ENCODE data around the gene GAD2.

Gene GAD2

DNA sequence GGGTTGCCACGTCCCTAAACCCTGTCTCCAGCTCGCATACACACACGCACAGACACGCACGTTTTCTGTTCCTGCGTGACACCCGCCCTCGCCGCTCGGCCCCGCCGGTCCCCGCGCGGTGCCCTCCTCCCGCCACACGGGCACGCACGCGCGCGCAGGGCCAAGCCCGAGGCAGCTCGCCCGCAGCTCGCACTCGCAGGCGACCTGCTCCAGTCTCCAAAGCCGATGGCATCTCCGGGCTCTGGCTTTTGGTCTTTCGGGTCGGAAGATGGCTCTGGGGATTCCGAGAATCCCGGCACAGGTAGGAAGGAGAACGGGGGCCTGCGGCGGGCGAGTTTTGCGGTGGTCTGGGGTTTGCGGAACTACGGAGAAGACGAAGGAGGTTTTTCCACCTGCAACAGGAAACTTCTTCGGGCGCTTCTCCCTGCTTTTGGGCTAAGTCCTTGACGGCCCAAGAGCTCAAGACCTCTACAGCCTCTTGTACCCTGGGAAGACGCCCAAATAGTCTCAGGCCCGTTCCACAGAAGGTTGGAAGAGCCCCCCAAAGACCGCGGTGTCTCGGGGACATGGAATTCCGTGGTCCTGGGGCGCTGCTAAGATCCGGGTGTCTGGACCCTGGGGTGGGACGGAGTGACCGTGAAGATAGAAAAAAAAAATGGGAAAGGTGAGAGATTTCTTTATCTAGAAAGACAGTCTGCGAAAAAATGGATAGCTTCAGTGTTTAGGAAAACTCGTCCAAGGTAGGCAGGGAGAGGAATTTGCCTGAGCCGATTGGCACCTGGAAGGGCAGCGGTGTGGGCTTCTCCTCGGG, at the start of gene GAD2:
TSS of gene GAD2 (plus strand) at position 190 of the 811 bp plus-strand sequence. CDS start at position 226, 36 bp downstream.
- DNase-seq (ENCODE audit: low read depth) = no peak

DNA sequence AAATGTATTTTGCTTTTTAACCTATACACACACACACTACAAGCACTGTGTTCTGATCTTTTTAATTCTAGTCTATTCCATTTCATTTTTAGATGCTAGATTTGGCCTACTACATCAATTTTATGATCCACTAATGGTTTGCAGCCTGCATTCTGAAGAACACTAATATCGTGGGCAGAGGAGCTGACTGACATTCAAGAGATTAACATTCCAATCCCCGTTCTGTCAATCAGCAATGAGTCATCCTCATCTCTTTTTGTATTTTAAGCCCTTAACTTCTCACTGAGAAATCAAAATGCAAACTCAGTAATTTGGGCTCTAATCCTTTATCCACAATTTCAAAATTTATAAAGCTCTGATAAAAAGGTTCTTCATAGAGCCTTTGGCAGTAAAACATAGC, 47.1 kb upstream of the GAD2 start:
- no peak for DNase-seq (ENCODE audit: low read depth)

DNA sequence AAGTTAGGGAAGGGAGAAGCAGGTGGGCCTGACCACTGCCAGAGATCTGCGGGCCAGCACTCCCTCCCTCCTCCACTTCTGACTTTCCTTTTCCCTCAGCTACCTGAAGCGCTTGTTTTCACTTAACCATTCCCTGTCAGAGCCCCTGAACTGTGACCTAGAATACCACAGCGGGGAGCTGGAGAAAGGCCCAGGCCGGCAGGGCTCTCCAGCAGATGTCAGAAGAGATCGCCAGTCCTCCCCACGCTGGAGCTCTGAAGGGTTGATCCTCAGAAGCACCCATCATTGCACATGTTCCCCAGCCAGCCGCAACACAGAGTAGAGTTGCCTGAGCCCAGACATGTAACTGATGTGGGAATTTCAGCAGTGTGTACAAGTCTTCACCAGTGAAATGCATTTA, 44.4 kb upstream of the GAD2 start:
- DNase-seq (ENCODE audit: low read depth) = no peak

DNA sequence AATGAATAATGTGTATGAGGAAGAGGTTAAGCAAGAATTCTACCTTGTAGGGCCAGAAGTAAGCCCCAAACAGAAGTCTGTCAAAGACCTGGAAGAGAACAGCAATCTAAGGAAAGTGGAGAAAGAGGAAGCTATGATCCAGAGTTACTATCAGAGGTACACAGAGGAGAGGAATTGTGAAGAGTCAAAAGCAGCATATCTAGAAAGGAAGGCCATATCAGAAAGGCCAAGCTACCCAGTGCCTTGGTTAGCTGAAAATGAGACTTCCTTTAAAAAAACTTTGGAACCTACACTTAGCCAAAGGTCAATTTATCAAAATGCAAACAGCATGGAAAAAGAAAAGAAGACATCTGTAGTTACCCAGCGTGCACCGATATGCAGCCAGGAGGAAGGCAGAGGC, 42.7 kb upstream of the GAD2 start:
- DNase-seq (ENCODE audit: low read depth) = no peak

DNA sequence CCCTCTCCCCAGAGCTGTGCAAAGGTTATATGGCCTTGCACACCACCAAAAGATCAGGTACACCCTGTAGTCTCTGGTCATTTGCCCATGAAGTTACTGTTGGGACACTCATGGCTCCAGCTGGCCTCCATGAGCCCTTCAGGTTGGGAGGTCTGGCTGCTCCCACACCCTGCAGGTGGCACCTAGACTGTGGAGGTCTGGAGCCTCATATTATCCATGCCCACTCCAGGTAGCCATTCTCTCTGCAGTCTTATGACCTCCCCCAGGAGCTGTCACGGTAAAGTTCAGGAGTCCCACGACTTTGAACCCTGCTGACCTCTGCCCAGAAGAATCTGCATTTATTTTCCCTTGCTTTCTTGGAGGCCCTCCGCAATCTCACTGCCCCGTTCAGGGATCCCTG, 39.2 kb upstream of the GAD2 start:
- DNase-seq (ENCODE audit: low read depth) = no peak

DNA sequence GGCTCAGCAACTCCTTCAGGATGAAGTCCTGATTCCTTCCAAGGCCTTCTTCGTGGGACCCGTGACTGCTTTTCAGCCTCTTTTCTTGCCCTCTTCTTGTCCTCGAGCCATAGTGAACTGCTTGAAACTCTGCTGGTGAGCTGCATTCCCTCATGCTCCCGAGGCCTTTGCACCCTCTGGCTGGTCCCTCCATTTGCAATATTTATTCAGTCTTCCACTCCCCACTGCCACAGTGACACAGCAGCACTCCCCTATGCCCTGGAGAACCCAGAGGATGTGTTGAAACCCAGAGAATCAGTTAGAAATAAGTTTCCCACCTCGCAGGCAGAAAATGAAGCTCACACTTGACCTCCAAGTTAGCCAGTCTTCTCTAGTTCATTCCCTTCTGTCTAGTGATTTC, 22.3 kb upstream of the GAD2 start:
- DNase-seq (ENCODE audit: low read depth) = no peak

DNA sequence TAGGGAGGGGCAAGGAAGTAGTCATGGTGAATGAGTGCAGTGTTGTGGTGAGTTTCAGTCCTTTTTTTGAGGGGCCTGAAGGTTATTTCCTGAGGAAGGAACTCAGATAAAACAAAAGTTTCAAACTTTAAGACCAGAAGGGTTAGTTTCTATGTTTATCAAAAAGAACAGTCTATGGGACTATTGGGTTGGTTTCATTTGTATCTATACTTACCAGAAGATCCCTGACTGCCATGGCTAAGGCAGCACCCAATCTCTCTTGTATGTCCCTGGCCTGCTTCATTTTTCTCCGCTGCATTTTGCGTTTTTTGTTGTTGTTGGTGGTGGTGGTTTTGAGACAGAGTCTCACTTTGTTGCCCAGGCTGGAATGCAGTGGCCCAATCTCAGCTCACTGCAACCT, 19.3 kb upstream of the GAD2 start:
- DNase-seq (ENCODE audit: low read depth) = no peak

DNA sequence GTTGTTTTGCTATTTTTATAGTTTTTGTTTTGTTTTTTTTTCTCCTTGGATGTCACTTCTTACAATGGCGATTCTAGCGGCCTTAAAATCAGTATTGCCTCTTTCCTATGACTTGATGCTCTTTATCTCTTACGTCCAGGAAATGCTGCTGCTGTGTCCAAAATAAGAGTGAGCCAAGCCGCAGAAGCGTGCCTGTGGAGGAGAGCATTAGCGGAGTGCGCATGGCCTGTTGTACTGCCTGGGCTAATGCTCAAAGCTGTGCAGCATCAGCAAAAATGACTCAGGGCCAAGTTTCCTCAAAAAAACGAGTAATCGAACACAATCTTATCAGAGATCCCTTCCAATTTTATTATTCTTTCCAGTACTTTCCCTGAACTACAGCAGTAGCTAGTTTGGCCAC, 18.5 kb upstream of the GAD2 start:
- DNase-seq (ENCODE audit: low read depth) = no peak

DNA sequence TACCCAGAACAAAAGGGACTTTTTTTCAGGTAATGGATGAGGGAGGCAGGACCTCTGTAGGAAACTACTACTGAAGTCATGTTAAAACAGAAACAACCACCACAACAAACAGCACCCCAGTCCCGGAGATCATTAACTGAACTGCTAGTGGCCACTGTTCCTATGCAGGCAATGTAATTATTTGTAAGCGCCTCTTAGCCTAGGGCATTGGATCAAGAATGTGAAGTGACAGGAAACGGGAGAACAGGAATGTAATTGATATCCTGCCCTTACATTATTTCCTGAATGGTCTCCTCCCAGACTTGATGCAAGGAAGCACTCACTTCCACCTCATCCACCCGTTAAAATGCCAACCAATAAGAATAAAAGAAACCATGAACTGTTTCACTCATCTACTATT, 16.7 kb upstream of the GAD2 start:
- no peak for DNase-seq (ENCODE audit: low read depth)

DNA sequence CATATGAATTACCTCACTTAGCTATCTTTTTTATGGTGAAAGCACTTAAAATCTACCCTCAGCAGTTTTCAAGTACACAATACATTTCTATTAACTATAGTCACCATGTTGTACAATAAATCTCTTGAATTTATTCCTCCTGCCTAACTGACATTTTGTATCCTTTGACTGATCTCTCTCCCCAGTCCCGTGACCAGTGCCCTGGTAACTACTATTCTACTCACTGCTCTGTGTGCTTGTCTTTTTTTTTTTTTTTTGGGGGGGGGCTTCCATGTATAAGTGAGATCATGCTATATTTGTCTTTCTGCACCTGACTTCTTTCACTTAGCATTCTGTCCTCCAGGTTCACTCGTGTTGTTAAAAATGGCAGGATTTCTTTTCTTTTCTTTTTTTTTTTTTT, 11.4 kb upstream of the GAD2 start:
- DNase-seq (ENCODE audit: low read depth) = no peak

DNA sequence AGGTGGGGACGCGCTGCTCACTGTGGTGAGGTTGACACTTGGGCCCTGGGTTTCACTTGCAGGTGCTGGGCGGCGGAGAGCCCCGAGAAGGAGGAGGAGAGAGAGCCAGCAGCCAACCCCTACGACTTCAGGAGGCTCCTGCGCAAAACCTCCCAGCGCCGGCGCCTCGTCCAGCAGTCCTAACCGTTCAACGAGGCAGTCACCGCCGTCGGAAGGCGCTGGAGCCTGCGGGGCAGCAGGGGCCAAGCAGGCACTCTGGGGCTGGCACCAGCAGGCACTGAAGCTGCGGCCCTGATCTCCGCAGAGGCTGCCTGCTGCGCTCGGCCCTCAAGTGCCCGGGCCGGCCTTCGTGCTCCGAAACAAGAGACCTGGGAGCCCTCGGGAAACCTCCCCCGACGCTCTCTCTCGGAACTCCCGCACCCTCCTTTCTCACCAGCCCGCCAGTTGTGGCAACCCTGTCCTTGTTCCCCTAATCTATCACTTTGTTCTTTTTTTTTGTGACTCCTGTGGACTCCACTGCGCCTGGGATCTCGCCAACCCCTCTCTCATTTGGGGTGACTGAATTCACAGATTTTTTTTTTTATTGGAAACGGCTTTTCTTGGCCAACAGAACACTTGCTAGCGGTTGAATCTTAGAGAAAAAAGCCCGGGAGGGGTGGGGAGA, 4.7 kb upstream of the GAD2 start:
- no peak for DNase-seq (ENCODE audit: low read depth)

DNA sequence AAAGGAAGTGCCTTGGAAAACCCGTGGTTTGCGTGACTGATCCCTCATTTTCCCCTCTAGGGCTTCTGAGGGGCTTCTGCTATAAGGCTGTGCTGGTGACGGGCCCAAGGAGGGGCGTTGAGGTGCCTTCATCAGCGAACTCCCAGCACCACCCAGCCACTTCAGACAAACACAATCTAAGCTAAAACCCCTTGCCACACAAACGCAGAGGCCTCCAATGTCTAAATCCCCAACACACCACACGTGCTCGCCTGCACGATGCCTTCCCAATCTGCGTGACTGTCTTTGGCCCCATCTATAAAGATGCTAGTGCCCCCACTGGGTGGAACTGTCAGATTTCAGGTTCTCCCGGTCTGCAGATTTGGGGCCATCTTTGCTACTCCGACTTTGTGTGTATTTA, 4.1 kb upstream of the GAD2 start:
- no peak for DNase-seq (ENCODE audit: low read depth)

DNA sequence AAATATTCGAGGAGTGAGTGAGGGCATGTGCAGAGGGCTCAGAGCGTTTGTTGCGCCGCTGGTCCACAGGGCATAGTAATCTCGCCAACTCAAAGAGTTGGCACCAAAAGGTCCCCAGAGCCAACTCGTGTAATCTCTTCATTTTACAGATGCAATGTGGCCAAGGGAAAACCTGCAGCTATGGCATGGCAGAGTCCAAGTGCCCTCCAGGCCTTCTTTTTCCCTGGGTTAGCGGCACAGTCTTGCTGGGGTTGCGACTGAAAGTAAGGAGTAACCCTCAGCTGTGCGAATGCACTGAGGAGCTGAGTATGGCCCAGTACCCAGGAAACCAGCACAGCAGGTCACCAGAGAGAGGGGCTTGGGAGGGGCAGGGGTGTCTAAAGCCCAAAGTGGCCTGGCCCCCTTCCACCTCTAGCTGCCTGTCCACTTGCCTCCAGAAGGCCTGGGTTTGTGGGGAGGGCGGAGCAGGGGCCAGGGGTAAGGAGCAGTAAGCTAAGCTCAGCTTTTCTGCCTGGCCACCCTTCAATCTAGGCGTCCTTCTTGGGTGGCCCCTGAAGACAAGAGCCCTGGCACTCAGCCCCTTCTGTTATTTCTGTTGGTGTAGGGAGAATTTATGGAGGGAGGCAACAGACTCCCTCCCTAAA, 3.3 kb upstream of the GAD2 start:
- no peak for DNase-seq (ENCODE audit: low read depth)

DNA sequence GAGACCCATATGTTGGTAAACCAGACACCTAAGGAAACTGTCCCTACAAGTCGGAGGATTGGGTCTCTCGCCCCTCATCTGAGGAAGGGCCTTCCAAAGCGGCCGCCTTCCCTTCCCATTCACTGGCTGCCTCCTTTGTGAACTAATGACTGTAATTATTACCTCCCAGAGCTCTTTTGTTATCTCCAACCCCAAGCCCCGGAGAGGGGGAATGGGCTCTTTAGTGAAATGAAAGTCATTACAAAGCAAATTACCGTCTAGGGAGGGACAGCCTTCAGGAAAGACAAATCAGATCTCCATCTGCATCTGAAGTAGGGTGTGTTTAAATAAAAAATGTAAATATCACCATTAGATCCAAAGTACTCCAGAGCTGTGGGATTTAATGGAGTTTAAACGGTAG, 2.6 kb upstream of the GAD2 start:
- DNase-seq (ENCODE audit: low read depth) = no peak

DNA sequence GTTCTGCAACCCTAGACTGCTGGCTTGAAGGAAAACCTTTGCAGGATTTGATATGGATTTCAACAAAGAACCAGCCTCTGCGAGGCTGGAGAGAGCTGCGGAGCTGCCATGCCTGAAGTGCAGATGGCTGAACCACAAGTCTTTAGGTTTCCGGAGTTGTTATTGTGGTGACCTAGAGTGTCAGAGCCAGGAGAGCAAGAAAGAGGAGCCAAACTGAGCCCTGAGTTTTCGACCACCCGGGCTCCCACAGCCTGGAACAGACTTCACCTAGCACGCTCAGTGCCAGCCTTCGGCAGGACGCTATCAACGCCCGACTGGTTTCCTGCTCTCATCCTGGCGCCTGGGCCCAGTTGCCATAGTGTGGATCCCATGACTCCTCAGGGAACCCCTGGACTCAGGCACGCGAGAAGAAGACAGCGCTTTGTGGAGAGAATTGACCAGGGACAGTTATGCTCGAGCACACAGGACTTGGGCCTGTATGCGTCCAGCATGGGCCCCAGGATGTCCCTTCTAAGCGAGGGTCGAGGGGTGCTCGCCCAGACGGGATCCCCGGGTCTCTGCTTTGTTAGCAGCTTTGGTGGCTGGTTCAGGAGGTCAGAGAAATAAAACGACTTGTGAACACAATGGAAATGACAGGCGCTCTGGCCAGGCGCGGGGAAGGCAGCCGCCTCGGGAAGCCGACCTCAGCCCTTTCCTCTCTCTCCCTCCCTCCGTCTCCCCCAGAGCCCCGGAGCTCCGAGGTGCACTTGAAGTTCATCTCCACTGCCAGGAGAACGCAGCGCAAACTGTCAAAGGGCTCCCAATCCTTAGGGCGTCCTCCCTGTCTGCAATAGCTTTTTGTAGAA, 1.8 kb upstream of the GAD2 start:
- no peak for DNase-seq (ENCODE audit: low read depth)

DNA sequence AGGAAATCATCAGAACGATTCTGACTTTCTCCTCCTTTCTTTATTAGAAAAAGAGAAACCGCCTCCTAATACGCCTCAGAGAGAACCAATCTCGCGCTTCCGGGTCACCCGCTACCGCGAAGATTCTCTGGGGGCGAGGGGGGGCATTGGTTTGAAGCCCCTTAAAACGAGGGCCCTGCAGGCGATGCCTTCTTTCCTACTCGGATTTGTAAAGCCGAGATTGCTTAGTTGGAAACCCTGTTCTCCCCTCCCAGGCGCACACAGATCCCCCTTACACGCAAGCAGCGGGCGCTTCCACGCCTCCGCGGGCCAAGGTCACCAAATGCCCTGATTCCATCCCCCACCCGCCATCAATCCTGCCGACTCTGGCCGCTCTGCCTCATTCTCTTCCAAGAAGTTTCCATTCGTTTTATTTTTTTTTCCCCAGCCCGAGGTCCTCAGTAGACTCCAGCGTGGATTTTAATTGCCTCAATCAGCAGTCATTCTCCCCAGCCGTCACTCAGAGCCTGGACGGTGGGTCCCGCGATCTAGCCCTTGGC, 1.1 kb upstream of the GAD2 start:
- DNase-seq (ENCODE audit: low read depth) = no peak

DNA sequence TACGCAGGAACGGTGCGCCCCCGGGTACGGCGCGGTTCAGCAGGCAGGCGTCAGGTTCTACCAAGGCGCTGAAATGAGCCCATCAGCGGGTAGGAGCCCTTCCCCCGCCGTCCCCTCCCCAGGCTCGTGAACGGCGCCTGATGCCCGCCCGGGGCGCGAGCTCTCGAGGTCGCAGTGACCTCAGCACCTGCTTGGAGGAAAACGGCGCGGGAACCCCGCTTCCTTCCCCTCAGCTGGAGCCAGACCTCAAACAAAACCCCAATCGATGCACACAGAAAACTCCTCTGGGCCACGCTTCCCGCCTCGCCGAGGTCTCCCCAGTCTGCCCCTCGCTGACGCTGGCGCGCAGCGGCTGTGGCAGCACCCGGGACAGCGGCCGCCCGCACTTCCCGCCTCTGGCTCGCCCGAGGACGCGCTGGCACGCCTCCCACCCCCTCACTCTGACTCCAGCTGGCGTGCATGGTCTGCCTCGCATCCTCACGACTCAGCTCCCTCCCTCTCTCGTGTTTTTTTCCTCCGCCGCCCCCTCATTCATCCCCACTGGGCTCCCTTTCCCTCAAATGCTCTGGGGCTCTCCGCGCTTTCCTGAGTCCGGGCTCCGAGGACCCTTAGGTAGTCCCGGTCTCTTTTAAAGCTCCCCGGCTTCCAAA, 514 bp upstream of the GAD2 start:
- no peak for DNase-seq (ENCODE audit: low read depth)

DNA sequence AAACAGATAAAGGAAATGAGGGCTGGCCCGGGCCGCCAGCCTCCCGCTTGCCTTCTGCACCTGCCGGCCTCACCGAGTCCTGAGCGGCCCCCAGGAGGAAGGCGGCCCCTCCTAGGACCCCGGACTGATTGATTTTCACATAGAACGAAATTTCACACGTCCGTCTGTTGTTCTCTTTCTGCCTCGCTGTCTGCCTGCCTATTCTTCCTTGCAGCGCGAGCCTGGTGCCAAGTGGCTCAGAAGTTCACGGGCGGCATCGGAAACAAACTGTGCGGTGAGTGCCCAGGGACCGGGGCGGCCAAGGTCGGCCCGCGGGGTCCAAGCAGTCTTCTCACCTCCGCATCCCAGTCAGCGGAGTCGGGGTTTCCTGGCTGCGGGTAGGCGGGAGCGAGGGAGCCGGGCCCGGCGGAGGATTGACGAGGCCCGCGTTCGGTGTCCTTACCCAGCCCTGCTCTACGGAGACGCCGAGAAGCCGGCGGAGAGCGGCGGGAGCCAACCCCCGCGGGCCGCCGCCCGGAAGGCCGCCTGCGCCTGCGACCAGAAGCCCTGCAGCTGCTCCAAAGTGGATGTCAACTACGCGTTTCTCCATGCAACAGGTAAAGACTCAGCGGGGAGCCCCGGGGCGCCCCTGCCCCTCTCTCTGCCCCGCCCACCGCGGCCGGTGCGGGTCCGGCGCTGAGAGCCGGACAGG, 967 bp downstream of the GAD2 start:
- no peak for DNase-seq (ENCODE audit: low read depth)

DNA sequence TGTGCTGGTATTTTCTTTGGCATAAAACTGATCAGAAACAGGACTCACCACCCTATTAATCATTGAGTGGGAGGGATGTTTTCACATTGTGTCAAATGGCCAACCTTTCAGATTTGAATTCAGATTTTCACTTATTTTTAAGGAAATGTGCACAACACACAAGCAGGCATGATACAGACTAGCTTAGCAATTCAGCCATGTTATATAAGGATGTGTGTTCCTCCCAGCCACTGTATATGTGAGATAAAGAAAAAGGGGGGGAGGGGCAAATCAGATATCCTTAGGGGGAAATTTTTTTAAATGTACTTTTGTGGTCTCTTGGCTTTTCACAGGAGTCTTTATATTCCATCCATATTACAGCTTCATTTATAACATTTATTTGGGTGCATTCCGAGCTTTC, 3.1 kb downstream of the GAD2 start:
- DNase-seq (ENCODE audit: low read depth) = no peak

DNA sequence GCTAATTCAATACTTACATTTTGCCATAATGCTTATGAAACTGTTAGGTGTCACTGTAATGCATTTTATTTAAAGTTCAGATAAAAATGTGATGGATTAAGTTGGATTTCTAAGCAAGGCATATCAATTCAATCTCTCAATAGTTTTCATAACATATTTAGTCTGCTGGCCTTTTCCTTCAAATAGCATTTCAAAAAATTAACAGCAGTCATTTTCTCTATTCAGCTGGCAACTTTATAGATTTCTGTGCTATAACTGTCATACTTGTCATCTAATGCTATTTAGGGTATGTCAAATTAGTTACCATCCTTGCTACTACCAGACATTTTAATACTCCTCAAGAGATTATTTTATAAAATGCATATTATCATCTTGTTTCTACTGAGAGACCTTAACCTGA, 4.3 kb downstream of the GAD2 start:
- DNase-seq (ENCODE audit: low read depth) = no peak

DNA sequence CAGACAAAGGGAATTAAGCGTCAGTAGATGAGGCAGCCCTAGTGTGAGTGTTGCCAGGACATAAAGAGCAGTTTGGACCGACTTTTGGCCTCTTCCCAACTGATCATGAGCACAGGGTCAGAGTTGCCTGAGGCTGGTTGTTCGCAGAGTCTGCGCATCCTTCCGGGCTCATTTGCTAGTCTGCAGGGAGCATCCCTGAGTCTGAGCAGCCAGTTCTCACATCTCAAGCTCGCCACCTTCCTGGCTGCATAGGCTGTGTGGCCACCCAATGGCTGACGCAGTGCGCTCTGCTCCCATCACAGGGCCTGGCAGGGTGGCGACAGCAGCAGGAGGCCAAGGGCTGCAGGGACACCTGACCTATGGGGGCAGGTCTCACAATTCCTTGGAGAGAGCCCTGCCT, 5.0 kb downstream of the GAD2 start:
- no peak for DNase-seq (ENCODE audit: low read depth)
